AG04450 (cell line): ENCODE measurements around the gene PTGES3. TPM values are rescaled to one million over a fixed set of nuclear protein-coding genes. Genes with fewer than 3 reads are reported as not detected.

Experiments
- CTCF ChIA-PET: fragments of 300-600, 350-600 bp; formaldehyde crosslinking; extraction: SDS; loops from one replicate; lab custom pipeline; 2022; ENCODE audit warnings: antibody characterized with exemption, inconsistent platforms; lab: Charles Lee
- POLR2A ChIA-PET: fragments of 350-600 bp; formaldehyde crosslinking; extraction: SDS; loops from one replicate; lab custom pipeline; 2021; ENCODE audit warnings: antibody characterized with exemption, inconsistent platforms; lab: Yijun Ruan, JAX
- DNase-seq: peaks from one replicate; pipeline ENCODE4 v3.0.0-alpha.2; 2011; ENCODE audit warnings: low read depth, low spot score
- H3K27ac ChIP-seq: one replicate; pipeline ENCODE4 v1.5.1; 2012; ENCODE audit warnings: low read depth, low read length, control low read depth
- H3K27me3 ChIP-seq: one replicate; pipeline ENCODE4 v1.6.0; 2012; ENCODE audit warnings: low read length; ENCODE audit not compliant: control insufficient read depth, insufficient read depth
- H3K4me3 ChIP-seq: 2 replicates; pipeline ENCODE4 v1.5.1; 2011; ENCODE audit warnings: mild to moderate bottlenecking, low read depth, low read length, control low read depth
- H3K9me3 ChIP-seq: 2 replicates; pipeline ENCODE4 v1.5.1; 2012; ENCODE audit warnings: low read length; ENCODE audit not compliant: control insufficient read depth, insufficient read depth
- CTCF ChIP-seq: IDR thresholded peaks from 2 replicates; pipeline ENCODE4 v1.5.1; 2011; ENCODE audit warnings: low read depth, low read length, control low read depth, inconsistent platforms
- polyA plus RNA-seq: library from polyadenylated mRNA; depleted of rRNA; stranded (reverse); fragments of >200 nt; gene quantifications from 2 replicates; pipeline ENCODE4 v1.2.3, GENCODE V29; 2011

The PTGES3 gene
- polyA plus RNA-seq, 1 experiment: 112 TPM

- no peak overlapping the region for H3K4me3 ChIP-seq
- TF ChIP-seq CTCF: no peak
- H3K27me3 ChIP-seq: no peaks in the 10 kb centered on the region
- H3K9me3 ChIP-seq: no peaks in the 10 kb centered on the region
- CTCF ChIA-PET: interaction anchor here (1.4 kb wide), 1 partner anchor 82 kb away, joined by 4 read pairs; no protein-coding TSS in a partner anchor
- DNase-seq: no peak
- peak overlapping the region; percentile 21 for H3K27ac ChIP-seq
- POLR2A ChIA-PET: interaction anchor here (0.9 kb wide), 2 partner anchors 20 to 30 kb away, joined by 3 to 4 read pairs; no protein-coding TSS in a partner anchor
These were observed 30.6 kb upstream of the PTGES3 start for GRCh38 chr12:56718636-56719035.

GRCh38 chr12:56718149-56718548 lies 30.1 kb upstream of the PTGES3 start:
- no peaks in the 10 kb centered on the region for H3K27me3 ChIP-seq

GRCh38 chr12:56716933-56717880 lies 29.1 kb upstream of the PTGES3 start:
- no peak for TF ChIP-seq CTCF
- ChIA-PET CTCF (interaction anchor here (1.5 kb wide), 1 partner anchor 81 kb away, joined by 4 read pairs; no protein-coding TSS in a partner anchor), POLR2A (interaction anchor here (1.3 to 1.5 kb wide), 3 partner anchors 8 to 80 kb away, joined by 3 to 14 read pairs (median 4); partner anchors contain the start of genes NACA and PTGES3)
- H3K4me3 ChIP-seq: no peak overlapping the region
- no peaks in the 10 kb centered on the region for H3K27me3 ChIP-seq
- no peak for DNase-seq
- H3K9me3 ChIP-seq: no peaks in the 10 kb centered on the region
- no peak overlapping the region for H3K27ac ChIP-seq

More at GRCh38 chr12:56718149-56718548, 30.1 kb upstream of the PTGES3 start:
- POLR2A ChIA-PET: interaction anchor here (0.9 kb wide), 1 partner anchor 29 kb away, joined by 4 read pairs; no protein-coding TSS in a partner anchor
- no peak for DNase-seq
- Histone ChIP-seq H3K27ac (no peak overlapping the region), H3K9me3 (no peaks in the 10 kb centered on the region), H3K4me3 (no peak overlapping the region)
- TF ChIP-seq CTCF: no peak
- CTCF ChIA-PET: interaction anchor here (1.4 kb wide), 1 partner anchor 82 kb away, joined by 4 read pairs; no protein-coding TSS in a partner anchor

- ChIA-PET CTCF (interaction anchor here (1.5 kb wide), 1 partner anchor 80 kb away, joined by 4 read pairs; no protein-coding TSS in a partner anchor), POLR2A (interaction anchor here (1.3 to 1.5 kb wide), 3 partner anchors 9 to 80 kb away, joined by 3 to 14 read pairs (median 4); partner anchors contain the start of genes NACA and PTGES3)
- no peak for TF ChIP-seq CTCF
- no peaks in the 10 kb centered on the region for H3K27me3 ChIP-seq
- no peak overlapping the region for H3K4me3 ChIP-seq
- peak overlapping the region; percentile 31 for H3K27ac ChIP-seq
- DNase-seq: no peak
- H3K9me3 ChIP-seq: no peaks in the 10 kb centered on the region
These were observed 28.4 kb upstream of the PTGES3 start for GRCh38 chr12:56716458-56716857.
